Mesendoderm (in vitro differentiated cells): ENCODE data around the gene UTS2B.

Source experiments
- DNase-seq: peaks from one replicate; pipeline ENCODE4 v3.0.0; 2013
- H2AK5ac ChIP-seq: 2 replicates; pipeline ENCODE4 v1.6.1; 2013; ENCODE audit warnings: low read length, inconsistent platforms
- H2BK120ac ChIP-seq: 2 replicates; pipeline ENCODE4 v1.6.1; 2013; ENCODE audit warnings: low read depth, mild to moderate bottlenecking, low read length, moderate library complexity, mixed read lengths
- H2BK15ac ChIP-seq: replicated peaks from 2 replicates; pipeline ENCODE4 v1.6.1; 2013; ENCODE audit warnings: low read depth, mild to moderate bottlenecking, moderate library complexity
- H2BK5ac ChIP-seq: 2 replicates; pipeline ENCODE4 v1.6.1; 2013; ENCODE audit warnings: low read length, inconsistent platforms
- H3K18ac ChIP-seq: 2 replicates; pipeline ENCODE4 v1.6.1; 2013; ENCODE audit warnings: mild to moderate bottlenecking, low read length, mixed read lengths
- H3K23ac ChIP-seq: one replicate; pipeline ENCODE4 v1.6.1; 2013; ENCODE audit warnings: low read length
- H3K27ac ChIP-seq: 2 replicates; pipeline ENCODE4 v1.5.1; 2013; ENCODE audit warnings: low read depth, mild to moderate bottlenecking, inconsistent platforms, low read length, moderate library complexity
- H3K27me3 ChIP-seq: 2 replicates; pipeline ENCODE4 v1.6.1; 2013; ENCODE audit warnings: low read length, control low read depth, mild to moderate bottlenecking, inconsistent platforms; ENCODE audit not compliant: insufficient read depth, poor library complexity
- H3K36me3 ChIP-seq: 2 replicates; pipeline ENCODE4 v1.6.1; 2013; ENCODE audit warnings: low read length, inconsistent platforms; ENCODE audit not compliant: control insufficient read depth, insufficient read depth
- H3K4ac ChIP-seq: one replicate; pipeline ENCODE4 v1.6.1; 2013; ENCODE audit warnings: low read depth, mild to moderate bottlenecking, low read length, moderate library complexity
- H3K4me1 ChIP-seq: 2 replicates; pipeline ENCODE4 v1.6.1; 2013; ENCODE audit warnings: low read depth, low read length, inconsistent platforms; ENCODE audit not compliant: control insufficient read depth
- H3K4me2 ChIP-seq: 2 replicates; pipeline ENCODE4 v1.6.1; 2013; ENCODE audit warnings: low read length
- H3K4me3 ChIP-seq: 2 replicates; pipeline ENCODE4 v1.5.1; 2013; ENCODE audit warnings: mild to moderate bottlenecking, low read length
- H3K56ac ChIP-seq: one replicate; pipeline ENCODE4 v1.6.1; 2013; ENCODE audit warnings: low read length
- H3K79me1 ChIP-seq: 2 replicates; pipeline ENCODE4 v1.6.1; 2013; ENCODE audit warnings: low read length, inconsistent platforms
- H3K79me2 ChIP-seq: 2 replicates; pipeline ENCODE4 v1.6.1; 2013; ENCODE audit warnings: mild to moderate bottlenecking, low read length; ENCODE audit not compliant: control insufficient read depth, insufficient read depth
- H3K9ac ChIP-seq: 2 replicates; pipeline ENCODE4 v1.6.1; 2013; ENCODE audit warnings: low read length, inconsistent platforms
- H4K5ac ChIP-seq: one replicate; pipeline ENCODE4 v1.6.1; 2013; ENCODE audit warnings: low read length
- H4K8ac ChIP-seq: one replicate; pipeline ENCODE4 v1.6.1; 2013; ENCODE audit warnings: low read depth, mild to moderate bottlenecking, control low read depth, low read length, moderate library complexity
- WGBS: extraction: QIAGEN DNeasy Blood & Tissue Kit; methylation state at CpG from one replicate; pipeline ENCODE4 v1.1.7; 2013; ENCODE audit warnings: low lambda C conversion rate, missing lambda C conversion rate; ENCODE audit not compliant: insufficient coverage; ENCODE audit errors: extremely low coverage; 5-methylcytosine and 5-hydroxymethylcytosine counted together

UTS2B gene

DNA sequence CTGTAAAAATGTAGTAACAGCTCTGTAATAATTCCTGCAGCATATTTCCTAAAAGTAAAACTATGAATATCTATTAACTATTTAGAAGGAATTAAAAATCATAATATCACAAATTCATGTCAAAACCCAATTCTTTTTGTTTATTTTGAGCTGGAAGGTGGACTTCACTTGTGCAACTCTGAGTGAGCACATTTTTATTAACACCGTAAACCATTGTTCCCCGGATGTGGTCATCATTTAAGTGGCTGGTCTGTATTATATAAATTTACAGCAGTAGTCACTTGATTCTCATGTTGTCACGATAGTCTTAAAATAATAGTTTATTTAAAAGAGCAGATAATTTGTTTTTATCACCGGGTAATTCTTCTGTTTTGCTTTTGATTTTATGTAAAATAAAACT lies 43.0 kb upstream of the UTS2B start:
- H3K23ac ChIP-seq = no peak overlapping the region
- H3K27ac ChIP-seq = no peak overlapping the region
- no peak overlapping the region for H3K4me2 ChIP-seq
- H3K18ac ChIP-seq = no peak overlapping the region
- no peak overlapping the region for H4K5ac ChIP-seq
- no peak for DNase-seq
- H3K4ac ChIP-seq = no peak overlapping the region
- H4K8ac ChIP-seq = no peak overlapping the region
- H3K56ac ChIP-seq = no peak overlapping the region
- H3K4me1 ChIP-seq = peaks cover 1% of the 10 kb centered on the region
- H3K4me3 ChIP-seq = no peak overlapping the region
- WGBS = no CpG with 5 or more reads among the region's 4 CpGs
- H3K79me1 ChIP-seq = no peaks in the 10 kb centered on the region
- no peak overlapping the region for H2BK15ac ChIP-seq
- no peaks in the 10 kb centered on the region for H3K79me2 ChIP-seq
- no peak overlapping the region for H2AK5ac ChIP-seq
- H3K27me3 ChIP-seq = no peaks in the 10 kb centered on the region
- no peak overlapping the region for H3K9ac ChIP-seq
- no peak overlapping the region for H2BK5ac ChIP-seq
- H3K36me3 ChIP-seq = no peaks in the 10 kb centered on the region
- no peak overlapping the region for H2BK120ac ChIP-seq

GRCh38 chr3:191372122-191372521 lies 41.8 kb upstream of the UTS2B start:
- H3K36me3 ChIP-seq = no peaks in the 10 kb centered on the region
- WGBS = 100% methylated on average over 2 of the region's 2 CpGs
- no peak overlapping the region for H2BK5ac ChIP-seq
- no peak overlapping the region for H3K4me2 ChIP-seq
- H3K4ac ChIP-seq = no peak overlapping the region
- DNase-seq = no peak
- H3K79me2 ChIP-seq = no peaks in the 10 kb centered on the region
- no peak overlapping the region for H3K9ac ChIP-seq
- H2BK120ac ChIP-seq = no peak overlapping the region
- no peaks in the 10 kb centered on the region for H3K79me1 ChIP-seq
- no peak overlapping the region for H3K56ac ChIP-seq
- H3K18ac ChIP-seq = no peak overlapping the region
- H2AK5ac ChIP-seq = no peak overlapping the region
- H2BK15ac ChIP-seq = no peak overlapping the region
- H3K27ac ChIP-seq = no peak overlapping the region
- no peaks in the 10 kb centered on the region for H3K27me3 ChIP-seq
- peaks cover 1% of the 10 kb centered on the region for H3K4me1 ChIP-seq
- H4K5ac ChIP-seq = no peak overlapping the region
- no peak overlapping the region for H3K4me3 ChIP-seq
- H3K23ac ChIP-seq = no peak overlapping the region
- H4K8ac ChIP-seq = no peak overlapping the region

DNA sequence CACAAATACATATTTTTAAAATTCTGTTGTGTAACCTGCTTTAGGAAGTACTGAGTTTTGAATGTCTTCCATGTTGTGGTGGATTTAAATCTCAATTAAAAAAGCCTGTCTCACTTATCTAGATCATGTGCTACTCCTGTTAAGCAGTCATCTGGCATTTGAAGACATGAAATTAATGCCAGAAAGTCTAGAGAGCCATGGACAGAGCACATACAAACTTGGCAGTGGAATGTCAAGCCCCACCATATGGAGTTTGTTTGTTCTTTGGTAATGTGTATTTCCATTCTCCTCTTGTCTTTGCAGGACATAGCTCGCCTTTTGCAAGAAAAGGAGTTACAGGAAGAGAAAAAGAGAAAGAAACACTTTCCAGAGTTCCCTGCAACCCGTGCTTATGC lies 39.3 kb upstream of the UTS2B start:
- Histone ChIP-seq H3K36me3 (no peaks in the 10 kb centered on the region), H3K4me2 (no peak overlapping the region), H3K4ac (no peak overlapping the region), H3K56ac (no peak overlapping the region), H3K27me3 (no peaks in the 10 kb centered on the region), H2AK5ac (no peak overlapping the region), H4K5ac (no peak overlapping the region), H3K27ac (no peak overlapping the region), H2BK120ac (no peak overlapping the region), H3K4me3 (no peak overlapping the region), H3K9ac (no peak overlapping the region), H3K79me2 (no peaks in the 10 kb centered on the region), H3K18ac (no peak overlapping the region), H3K79me1 (no peaks in the 10 kb centered on the region), H2BK5ac (no peak overlapping the region), H4K8ac (no peak overlapping the region), H3K23ac (no peak overlapping the region), H3K4me1 (no peaks in the 10 kb centered on the region), H2BK15ac (no peak overlapping the region)
- no peak for DNase-seq
- WGBS = no CpG with 5 or more reads among the region's 2 CpGs

DNA sequence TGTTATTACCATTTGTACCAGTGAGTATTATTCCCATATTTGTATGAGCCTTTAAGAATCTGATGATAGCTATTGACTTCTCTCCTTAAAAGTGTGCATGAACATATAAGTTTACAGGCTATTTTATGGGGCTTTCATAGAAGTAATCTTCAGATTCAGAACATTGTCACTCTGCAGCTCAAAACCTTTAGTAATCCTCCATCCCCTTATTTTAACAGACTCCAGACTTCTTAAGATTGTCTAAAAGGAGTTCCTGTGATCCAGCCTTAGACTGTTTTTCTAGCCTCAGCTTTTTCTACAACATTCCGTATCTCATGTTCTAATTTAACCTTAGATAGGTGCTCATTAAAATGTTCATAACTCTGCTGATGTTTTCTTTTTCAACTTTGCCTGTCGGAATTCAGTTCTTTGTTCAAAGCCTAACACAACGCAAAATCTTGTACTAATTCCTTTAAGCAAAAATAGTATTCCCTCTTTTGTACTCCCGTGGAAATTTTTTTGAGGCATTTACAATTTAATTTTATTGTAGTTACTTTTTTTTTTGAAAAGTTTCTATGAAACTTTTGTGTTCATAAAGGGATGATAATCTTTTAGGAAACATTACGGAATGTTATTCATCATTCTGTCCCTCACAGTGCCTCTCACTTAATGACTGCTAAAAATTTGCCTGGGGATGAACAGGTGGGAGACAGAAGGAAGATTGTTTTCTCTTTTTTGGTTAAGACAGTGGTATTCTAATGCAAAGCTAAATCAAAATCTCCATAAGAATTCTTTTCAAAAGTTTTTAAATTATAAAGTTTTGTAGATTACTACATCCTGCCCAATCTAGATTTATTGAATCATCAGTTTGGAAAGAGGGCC lies 38.7 kb upstream of the UTS2B start:
- no peak overlapping the region for H3K4me3 ChIP-seq
- no peak overlapping the region for H3K18ac ChIP-seq
- WGBS = no CpG with 5 or more reads among the region's 5 CpGs
- H3K4me1 ChIP-seq = no peaks in the 10 kb centered on the region
- H4K5ac ChIP-seq = no peak overlapping the region
- no peak overlapping the region for H3K56ac ChIP-seq
- H2BK15ac ChIP-seq = no peak overlapping the region
- H2BK5ac ChIP-seq = no peak overlapping the region
- no peak overlapping the region for H3K9ac ChIP-seq
- no peak overlapping the region for H2BK120ac ChIP-seq
- no peak overlapping the region for H3K23ac ChIP-seq
- DNase-seq = no peak
- H2AK5ac ChIP-seq = no peak overlapping the region
- no peaks in the 10 kb centered on the region for H3K27me3 ChIP-seq
- no peak overlapping the region for H4K8ac ChIP-seq
- H3K27ac ChIP-seq = no peak overlapping the region
- no peaks in the 10 kb centered on the region for H3K79me2 ChIP-seq
- H3K36me3 ChIP-seq = no peaks in the 10 kb centered on the region
- no peak overlapping the region for H3K4ac ChIP-seq
- H3K4me2 ChIP-seq = no peak overlapping the region
- no peaks in the 10 kb centered on the region for H3K79me1 ChIP-seq

DNA sequence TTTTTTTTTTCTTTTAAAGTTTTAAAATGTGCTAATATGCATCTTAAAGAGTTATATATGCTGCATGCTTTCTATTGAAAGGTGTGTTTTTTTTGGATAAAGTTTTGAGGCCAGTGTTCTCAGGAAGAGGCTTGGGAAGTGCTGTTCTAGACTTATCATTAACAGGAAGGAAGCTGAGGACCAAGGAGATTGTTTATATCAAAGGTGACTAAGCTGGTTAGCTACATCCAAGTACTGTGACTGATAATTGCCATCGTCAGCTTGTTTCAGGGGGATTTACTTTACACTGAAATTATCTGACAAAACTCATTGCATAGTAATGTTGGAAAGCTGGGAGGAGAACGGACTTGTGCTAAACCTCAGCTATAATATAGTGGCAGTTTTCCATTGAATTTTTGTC lies 36.3 kb upstream of the UTS2B start:
- no peak overlapping the region for H3K27ac ChIP-seq
- no peak overlapping the region for H3K56ac ChIP-seq
- no peak overlapping the region for H3K23ac ChIP-seq
- no peaks in the 10 kb centered on the region for H3K79me2 ChIP-seq
- H2BK120ac ChIP-seq = no peak overlapping the region
- H3K4ac ChIP-seq = no peak overlapping the region
- H2BK15ac ChIP-seq = no peak overlapping the region
- H3K27me3 ChIP-seq = no peaks in the 10 kb centered on the region
- no peak overlapping the region for H4K8ac ChIP-seq
- no peak overlapping the region for H4K5ac ChIP-seq
- no peaks in the 10 kb centered on the region for H3K4me1 ChIP-seq
- peak; percentile 52 for DNase-seq
- no CpG with 5 or more reads among the region's 2 CpGs for WGBS
- no peaks in the 10 kb centered on the region for H3K36me3 ChIP-seq
- no peak overlapping the region for H3K4me2 ChIP-seq
- H3K18ac ChIP-seq = no peak overlapping the region
- no peak overlapping the region for H2BK5ac ChIP-seq
- H2AK5ac ChIP-seq = no peak overlapping the region
- no peaks in the 10 kb centered on the region for H3K79me1 ChIP-seq
- H3K9ac ChIP-seq = no peak overlapping the region
- H3K4me3 ChIP-seq = no peak overlapping the region

DNA sequence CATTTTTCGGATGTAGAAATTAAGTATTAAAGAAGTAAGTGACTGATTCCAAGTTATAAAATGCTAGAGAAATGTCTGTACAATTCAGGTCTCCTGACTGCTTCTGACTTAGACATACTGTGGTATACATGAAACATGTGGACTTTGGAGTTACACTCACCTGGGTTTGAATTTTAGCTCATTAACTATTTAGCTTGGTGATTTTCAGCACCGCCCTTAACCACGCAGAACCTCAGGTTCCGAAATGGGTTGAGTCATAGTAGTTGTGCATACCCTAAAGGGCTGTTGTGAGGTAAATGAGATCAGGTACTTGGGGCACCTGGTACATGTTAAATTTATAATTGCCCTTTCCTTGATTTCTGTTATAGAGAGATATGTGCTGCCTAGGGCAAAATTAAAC lies 32.9 kb upstream of the UTS2B start:
- H3K4me1 ChIP-seq = no peaks in the 10 kb centered on the region
- H2BK120ac ChIP-seq = no peak overlapping the region
- no peak overlapping the region for H3K23ac ChIP-seq
- H3K4me3 ChIP-seq = no peak overlapping the region
- H3K79me2 ChIP-seq = no peaks in the 10 kb centered on the region
- H3K79me1 ChIP-seq = no peaks in the 10 kb centered on the region
- H3K4me2 ChIP-seq = no peak overlapping the region
- DNase-seq = no peak
- H3K27me3 ChIP-seq = no peaks in the 10 kb centered on the region
- H2AK5ac ChIP-seq = no peak overlapping the region
- 100% methylated on average over 1 of the region's 4 CpGs for WGBS
- H3K18ac ChIP-seq = no peak overlapping the region
- no peaks in the 10 kb centered on the region for H3K36me3 ChIP-seq
- H4K5ac ChIP-seq = no peak overlapping the region
- no peak overlapping the region for H4K8ac ChIP-seq
- no peak overlapping the region for H3K4ac ChIP-seq
- no peak overlapping the region for H3K9ac ChIP-seq
- H3K27ac ChIP-seq = no peak overlapping the region
- H3K56ac ChIP-seq = no peak overlapping the region
- H2BK15ac ChIP-seq = no peak overlapping the region
- no peak overlapping the region for H2BK5ac ChIP-seq
